Spinal cord (tissue), 10 donors: ENCODE results near the gene TMEM115. TPM values are rescaled to one million over a fixed set of nuclear protein-coding genes. Genes with fewer than 3 reads are reported as not detected.
A peak's percentile ranks its signal among the peaks of the same experiment; 100 is the strongest.

Source experiments
- DNase-seq, 6 donors: peaks; one replicate each; pipeline versions ENCODE4 v3.0.0 to v3.0.0-alpha.2; 2013 to 2015; ENCODE audit warnings: low spot score in 6 of 6, low read depth in 4 of 6
- H3K27ac ChIP-seq: one replicate; pipeline ENCODE4 v1.5.1; 2013; ENCODE audit warnings: low read depth, low read length, control low read depth
- H3K27me3 ChIP-seq: one replicate; pipeline ENCODE4 v1.6.1; 2013; ENCODE audit warnings: low read length; ENCODE audit not compliant: control insufficient read depth, insufficient read depth
- H3K36me3 ChIP-seq: one replicate; pipeline ENCODE4 v1.6.1; 2013; ENCODE audit warnings: low read length; ENCODE audit not compliant: control insufficient read depth, insufficient read depth
- H3K4me1 ChIP-seq: one replicate; pipeline ENCODE4 v1.6.1; 2013; ENCODE audit warnings: low read length; ENCODE audit not compliant: control insufficient read depth, insufficient read depth
- H3K4me3 ChIP-seq: one replicate; pipeline ENCODE4 v1.5.1; 2013; ENCODE audit warnings: low read depth, low read length, control low read depth
- H3K9me3 ChIP-seq: one replicate; pipeline ENCODE4 v1.6.1; 2013; ENCODE audit warnings: low read length; ENCODE audit not compliant: control insufficient read depth, insufficient read depth
- WGBS: methylation state at CpG from one replicate; pipeline ENCODE4 v1.1.5; 2013; ENCODE audit warnings: missing lambda C conversion rate; ENCODE audit not compliant: insufficient coverage; 5-methylcytosine and 5-hydroxymethylcytosine counted together
- long read RNA-seq, 4 donors: transcript quantifications; one replicate each; lab custom pipeline, GENCODE V29; 2026
- polyA plus RNA-seq, 2 donors: library from polyadenylated mRNA; unstranded; fragments of 120-200 nt; gene quantifications; one replicate each; pipeline ENCODE4 v1.2.1, GENCODE V29; 2013; ENCODE audit not compliant: insufficient read length in 2 of 2
- total RNA-seq, 2 donors: library from RNA; depleted of rRNA in 1 of 2; stranded (reverse); fragments of 120-200 nt in 1 of 2; fragments of >200 nt in 1 of 2; gene quantifications; one replicate each; pipeline versions ENCODE4 v1.2.3 to v1.2.4, GENCODE V29; 2013 to 2014
- donor health status: healthy.

TMEM115 gene
- total RNA-seq (10 to 100 TPM; 21.6 to 49.6 TPM), polyA plus RNA-seq (10 to 100 TPM; 44.0 to 44.8 TPM)
- long read RNA-seq, donor 1, transcript TMEM115-201 (2 exons, 2,197 nt), result major isoform, 33 of 33 reads
- long read RNA-seq, donor 1, partial matches to known transcripts, result 0 of 33 reads
- long read RNA-seq, donor 1, other reads (novel, unspliced or antisense), result 0 of 33 reads
- long read RNA-seq, donor 2, transcript TMEM115-201 (2 exons, 2,197 nt), result major isoform, 8 of 8 reads
- long read RNA-seq, donor 2, partial matches to known transcripts, result 0 of 8 reads
- long read RNA-seq, donor 2, other reads (novel, unspliced or antisense), result 0 of 8 reads
- long read RNA-seq, donor 3, transcript TMEM115-201 (2 exons, 2,197 nt), result major isoform, 11 of 11 reads
- long read RNA-seq, donor 3, partial matches to known transcripts, result 0 of 11 reads
- long read RNA-seq, donor 3, other reads (novel, unspliced or antisense), result 0 of 11 reads
- long read RNA-seq, donor 4, transcript TMEM115-201 (2 exons, 2,197 nt), result major isoform, 30 of 46 reads
- long read RNA-seq, donor 4, partial matches to known transcripts, result 16 of 46 reads
- long read RNA-seq, donor 4, other reads (novel, unspliced or antisense), result 0 of 46 reads

GRCh38 chr3:50358911-50359759, at the start of gene TMEM115:
Gene TMEM115, minus strand, starts transcription at chr3:50359521. Its CDS starts 458 bp downstream, at chr3:50359063.
- 1% methylated on average over 59 of the region's 64 CpGs for WGBS
- peak; percentile 92 to 100 (median 98) for DNase-seq
- Histone ChIP-seq H3K4me3 (peak within 1 kb of the TSS; percentile 91), H3K27ac (peak within 1 kb of the TSS; percentile 78), H3K9me3 (no peaks in the 10 kb centered on the region), H3K27me3 (no peaks in the 10 kb centered on the region), H3K4me1 (peaks cover 50% of the 10 kb centered on the region), H3K36me3 (peaks cover 53% of the 10 kb centered on the region)

- WGBS, result 41% methylated on average over 15 of the region's 15 CpGs
- DNase-seq, result peak in 2 of 6 donors; percentile 62 to 88
- Histone ChIP-seq H3K4me3 (no peak overlapping the region), H3K4me1 (peaks cover 45% of the 10 kb centered on the region), H3K9me3 (no peaks in the 10 kb centered on the region), H3K27ac (no peak overlapping the region), H3K36me3 (peaks cover 3% of the 10 kb centered on the region), H3K27me3 (no peaks in the 10 kb centered on the region)
These were observed 49.2 kb upstream of the TMEM115 start for GRCh38 chr3:50408443-50408944.

- Histone ChIP-seq H3K9me3 (no peaks in the 10 kb centered on the region), H3K27ac (no peak overlapping the region), H3K4me1 (peaks cover 31% of the 10 kb centered on the region), H3K36me3 (peaks cover 3% of the 10 kb centered on the region), H3K4me3 (no peak overlapping the region), H3K27me3 (no peaks in the 10 kb centered on the region)
- WGBS, result 78% methylated on average over 1 of the region's 1 CpG
- DNase-seq, result no peak
These were observed 47.2 kb upstream of the TMEM115 start for GRCh38 chr3:50406487-50406886.

GRCh38 chr3:50405249-50405648, 45.9 kb upstream of the TMEM115 start:
- H3K27me3 ChIP-seq, result no peaks in the 10 kb centered on the region
- DNase-seq, result peak in 1 of 6 donors; percentile 23
- H3K27ac ChIP-seq, result no peak overlapping the region
- peaks cover 32% of the 10 kb centered on the region for H3K4me1 ChIP-seq
- H3K4me3 ChIP-seq, result no peak overlapping the region
- H3K9me3 ChIP-seq, result no peaks in the 10 kb centered on the region
- peaks cover 3% of the 10 kb centered on the region for H3K36me3 ChIP-seq
- 48% methylated on average over 6 of the region's 8 CpGs for WGBS

- WGBS, result 72% methylated on average over 4 of the region's 5 CpGs
- Histone ChIP-seq H3K9me3 (no peaks in the 10 kb centered on the region), H3K4me1 (peaks cover 29% of the 10 kb centered on the region)
These were observed 42.8 kb upstream of the TMEM115 start for GRCh38 chr3:50401978-50402595.

GRCh38 chr3:50396502-50396901, 37.2 kb upstream of the TMEM115 start:
- no peaks in the 10 kb centered on the region for H3K27me3 ChIP-seq
- H3K4me1 ChIP-seq, result peaks cover 36% of the 10 kb centered on the region
- H3K9me3 ChIP-seq, result no peaks in the 10 kb centered on the region
- peaks cover 20% of the 10 kb centered on the region for H3K36me3 ChIP-seq
- no peak overlapping the region for H3K4me3 ChIP-seq
- no peak overlapping the region for H3K27ac ChIP-seq
- DNase-seq, result no peak
- 93% methylated on average over 8 of the region's 10 CpGs for WGBS

More at GRCh38 chr3:50401978-50402595, 42.8 kb upstream of the TMEM115 start:
- Histone ChIP-seq H3K36me3 (no peaks in the 10 kb centered on the region), H3K27me3 (no peaks in the 10 kb centered on the region), H3K4me3 (no peak overlapping the region), H3K27ac (no peak overlapping the region)
- no peak for DNase-seq

GRCh38 chr3:50395070-50395860, 35.9 kb upstream of the TMEM115 start:
- 80% methylated on average over 7 of the region's 10 CpGs for WGBS
- Histone ChIP-seq H3K36me3 (peaks cover 29% of the 10 kb centered on the region), H3K9me3 (no peaks in the 10 kb centered on the region), H3K4me1 (peaks cover 47% of the 10 kb centered on the region), H3K4me3 (no peak overlapping the region), H3K27ac (no peak overlapping the region), H3K27me3 (no peaks in the 10 kb centered on the region)
- DNase-seq, result no peak

GRCh38 chr3:50393061-50393460, 33.7 kb upstream of the TMEM115 start:
- H3K4me1 ChIP-seq, result peaks cover 48% of the 10 kb centered on the region
- WGBS, result 79% methylated on average over 3 of the region's 5 CpGs
- DNase-seq, result no peak

More at GRCh38 chr3:50393061-50393460, 33.7 kb upstream of the TMEM115 start:
- Histone ChIP-seq H3K36me3 (peaks cover 29% of the 10 kb centered on the region), H3K27me3 (no peaks in the 10 kb centered on the region), H3K27ac (no peak overlapping the region), H3K9me3 (no peaks in the 10 kb centered on the region), H3K4me3 (no peak overlapping the region)
